HG03520 (cell line): ENCODE measurements around the gene PLIN4.

Experiments used
- ATAC-seq: cut with Tn5 transposase; IDR thresholded peaks from one replicate; pipeline ENCODE4 v1.9.1; 2021; ENCODE audit warnings: mild to moderate bottlenecking, moderate library complexity; ENCODE audit not compliant: unreplicated experiment

PLIN4 gene

DNA sequence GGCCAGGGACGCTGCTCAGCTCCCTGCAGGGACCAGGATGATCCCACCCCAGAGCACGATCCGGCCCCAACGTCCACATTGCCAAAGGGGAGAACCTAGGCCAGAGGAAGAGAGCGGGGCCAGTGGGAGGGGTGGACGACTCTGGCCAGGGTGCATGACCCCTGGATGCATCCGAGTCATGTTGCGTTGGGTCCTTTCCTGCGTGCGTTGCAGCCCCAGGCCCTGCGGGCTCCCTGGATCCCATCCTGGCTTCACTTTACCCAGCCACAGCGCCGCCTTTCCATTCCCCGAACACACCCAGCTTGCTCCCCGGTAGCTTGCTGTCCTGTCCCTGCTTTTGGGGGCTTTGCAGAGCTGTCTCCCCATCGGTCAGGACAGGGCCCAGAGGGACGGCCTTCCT is 10.5 kb downstream of the PLIN4 start:
- no peak for ATAC-seq

DNA sequence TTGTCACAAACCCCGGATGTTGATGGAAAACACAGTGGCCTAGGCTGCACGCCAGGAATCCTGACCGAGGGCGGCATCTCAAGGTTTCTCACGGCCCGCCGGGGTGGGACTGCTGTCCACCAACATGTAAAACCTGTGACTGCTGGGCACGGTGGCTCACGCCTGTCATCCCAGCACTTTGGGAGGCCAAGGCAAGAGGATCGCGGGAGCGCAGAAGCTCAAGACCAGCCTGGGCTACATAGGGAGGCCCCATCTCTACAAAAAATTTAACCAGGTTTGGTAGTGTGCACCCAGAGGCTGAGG is 11.2 kb downstream of the PLIN4 start:
- ATAC-seq = no peak

DNA sequence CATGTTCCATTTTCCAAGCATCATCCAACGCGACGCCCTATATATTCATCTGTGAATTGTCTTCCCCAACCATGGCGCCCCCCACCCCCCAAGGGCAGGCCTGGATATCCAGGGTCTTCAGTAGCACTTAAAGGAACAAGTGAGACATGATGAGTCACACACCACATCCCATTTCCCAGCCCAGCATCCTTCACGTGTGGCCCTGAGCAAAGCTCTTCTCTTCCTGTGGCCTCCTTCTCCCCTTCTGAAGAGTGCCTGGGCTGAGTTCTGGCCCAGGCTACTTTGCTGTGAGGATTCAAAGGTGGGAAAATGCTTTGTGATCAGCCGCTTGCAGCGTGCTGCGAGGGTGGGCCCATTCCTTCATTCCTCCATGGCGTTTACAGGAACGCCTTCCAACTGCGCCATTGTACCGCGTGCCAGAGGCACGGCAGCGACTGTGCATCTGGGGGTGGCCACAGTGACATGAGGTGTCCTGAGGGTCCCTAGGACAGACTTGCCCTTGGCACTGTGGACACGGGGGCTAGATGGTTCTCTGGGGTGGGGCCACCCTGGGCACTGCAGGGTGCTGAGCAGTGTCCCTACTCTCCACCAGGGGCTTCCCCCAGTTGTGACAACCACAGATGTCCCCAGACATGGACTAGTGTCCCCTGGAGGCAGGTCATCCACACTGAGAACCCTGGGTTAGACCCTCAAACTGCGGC is 11.7 kb downstream of the PLIN4 start:
- no peak for ATAC-seq

DNA sequence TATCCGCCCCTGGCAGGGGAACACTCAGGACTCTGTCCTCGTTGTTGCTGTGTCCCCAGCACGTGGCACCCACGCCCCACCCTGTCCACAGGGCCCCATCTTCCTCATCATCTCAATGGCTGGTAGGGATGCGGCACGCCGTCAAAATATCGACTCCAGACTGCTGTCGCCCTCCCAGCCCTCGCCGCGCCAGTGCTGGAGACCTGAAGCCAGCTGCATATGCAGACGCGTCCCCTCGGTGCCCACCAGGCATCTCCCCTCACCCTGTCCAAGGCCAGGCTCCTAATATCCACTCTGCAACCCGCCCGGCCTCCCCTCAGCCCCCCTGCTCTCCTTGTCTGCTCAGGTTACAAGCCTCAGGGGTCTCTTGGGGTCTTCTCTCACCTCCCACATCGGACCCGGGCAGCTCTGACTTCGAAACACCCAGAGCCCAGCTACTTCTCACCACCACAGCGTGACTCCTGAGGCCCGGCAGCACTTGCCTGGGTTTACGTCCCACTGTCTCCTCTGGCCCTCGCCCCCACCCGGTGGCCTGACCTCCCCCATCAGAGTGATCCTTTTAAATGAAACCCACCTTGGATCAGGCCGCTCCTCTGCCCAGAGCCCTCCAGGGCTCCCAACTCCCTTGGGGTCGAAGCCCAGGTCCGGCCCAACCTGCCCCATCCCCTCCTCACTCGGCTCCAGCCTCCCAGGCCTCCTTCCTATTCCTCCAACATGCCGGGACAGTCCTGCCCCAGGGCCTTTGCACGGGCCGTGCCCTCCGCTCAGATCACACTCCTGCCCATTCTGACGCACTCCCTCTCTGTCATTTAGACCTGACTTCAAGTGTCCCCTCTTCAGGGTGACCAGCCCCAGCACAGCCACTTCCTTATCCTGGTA is 12.5 kb downstream of the PLIN4 start:
- no peak for ATAC-seq

DNA sequence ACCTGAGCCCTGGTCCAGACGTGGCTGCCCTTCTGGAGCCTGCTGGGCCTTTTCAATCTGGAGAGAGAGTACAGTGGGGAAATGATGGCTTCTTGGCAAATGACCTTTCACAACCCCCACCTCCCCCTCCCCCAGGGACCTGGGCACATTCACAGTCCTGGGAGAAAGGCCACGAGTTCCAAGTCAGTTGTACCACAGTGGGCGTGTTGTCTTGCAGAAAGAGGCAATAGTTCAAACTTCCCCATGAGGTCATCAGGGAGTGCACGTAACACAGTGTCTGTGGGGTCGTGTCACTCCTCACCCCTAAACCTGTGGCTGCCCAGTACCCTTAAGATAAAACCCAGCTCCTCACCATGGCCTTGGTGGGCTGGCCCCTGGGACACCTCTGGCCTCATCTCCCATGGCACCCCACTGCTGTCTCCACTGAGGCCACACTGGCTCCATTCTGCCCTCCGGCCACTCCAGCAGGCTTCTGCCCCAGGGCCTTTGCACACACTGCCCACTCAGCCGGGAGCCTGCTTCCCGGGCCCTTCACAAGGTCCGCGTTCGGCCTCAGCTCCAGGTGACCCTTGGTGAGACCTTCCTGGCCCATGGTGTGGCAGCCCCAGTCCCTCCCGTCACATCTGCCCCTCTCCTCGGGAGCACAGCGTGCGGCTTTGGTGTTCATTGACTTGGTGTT is 13.3 kb downstream of the PLIN4 start:
- ATAC-seq = no peak

DNA sequence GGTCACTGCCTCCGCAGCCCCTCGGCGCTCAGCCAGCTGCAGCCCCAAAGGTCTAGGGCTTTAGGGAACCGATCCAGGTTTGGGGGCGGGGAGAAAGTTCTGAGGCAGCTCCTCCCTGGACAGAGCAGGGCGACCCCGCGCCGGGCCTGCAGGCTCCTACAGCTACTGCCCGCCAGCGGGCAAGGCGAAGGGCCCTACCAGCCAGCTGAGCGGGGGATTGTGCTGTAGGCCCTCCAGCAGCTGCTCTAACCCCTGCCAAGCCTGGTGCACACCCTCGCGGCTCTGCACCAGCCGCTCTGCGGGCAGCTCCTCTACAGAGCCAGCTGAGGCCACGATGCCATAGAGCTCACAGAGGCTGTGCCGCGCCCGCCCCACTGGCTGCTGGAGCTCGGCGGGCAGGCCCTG is 14.0 kb downstream of the PLIN4 start:
- no peak for ATAC-seq

DNA sequence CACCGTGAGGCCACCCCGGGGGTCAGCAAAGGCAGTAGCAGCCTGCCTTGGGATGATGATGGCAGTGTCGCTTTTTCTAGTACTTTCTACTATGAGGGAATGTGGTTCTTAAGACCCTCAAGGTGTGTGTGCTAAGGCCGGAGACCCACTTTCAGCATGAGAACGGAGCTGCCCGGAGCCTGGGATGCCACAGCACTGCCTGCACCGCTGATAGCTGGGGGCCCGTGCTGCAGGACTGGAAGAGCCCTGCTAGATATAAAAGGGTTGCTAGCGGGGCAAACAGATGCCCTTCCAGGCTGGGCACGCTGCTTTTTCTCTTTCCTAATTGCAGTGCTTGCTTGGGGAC is 14.5 kb downstream of the PLIN4 start:
- no peak for ATAC-seq

DNA sequence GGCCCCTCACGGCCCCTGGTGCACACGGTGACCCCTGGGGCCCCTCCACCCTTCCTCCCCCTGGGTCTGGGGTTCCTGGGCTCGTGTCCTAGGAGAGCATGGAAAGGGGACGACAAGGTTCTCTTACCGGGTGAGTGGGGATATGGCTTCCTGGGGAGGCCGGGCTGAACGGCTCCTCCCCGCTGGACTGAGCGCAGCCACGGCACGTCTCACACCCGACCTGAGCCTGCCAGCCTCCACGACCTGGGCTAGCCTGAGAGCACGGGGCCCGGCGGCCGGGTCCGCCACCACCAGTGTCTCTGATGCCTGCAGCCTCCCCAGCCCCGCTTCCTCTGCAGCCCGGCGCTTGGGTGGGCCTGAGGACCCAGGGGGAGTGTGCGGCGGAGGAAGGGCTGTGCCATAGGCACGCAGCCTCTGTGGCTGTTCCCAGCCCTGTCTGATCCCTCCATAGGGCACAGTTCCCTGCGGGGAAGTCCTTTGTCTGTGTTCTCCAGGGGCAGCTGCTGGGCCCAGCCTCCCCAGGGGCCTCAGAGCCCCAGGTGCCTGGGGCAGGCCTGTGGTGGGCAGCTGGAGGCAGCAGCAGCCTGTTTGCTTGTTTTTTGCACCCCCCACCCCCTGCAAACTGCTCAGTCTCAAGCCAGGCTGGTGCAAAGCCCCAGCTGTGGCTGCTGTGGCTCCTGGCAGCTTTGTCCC is 15.0 kb downstream of the PLIN4 start:
- ATAC-seq = no peak

DNA sequence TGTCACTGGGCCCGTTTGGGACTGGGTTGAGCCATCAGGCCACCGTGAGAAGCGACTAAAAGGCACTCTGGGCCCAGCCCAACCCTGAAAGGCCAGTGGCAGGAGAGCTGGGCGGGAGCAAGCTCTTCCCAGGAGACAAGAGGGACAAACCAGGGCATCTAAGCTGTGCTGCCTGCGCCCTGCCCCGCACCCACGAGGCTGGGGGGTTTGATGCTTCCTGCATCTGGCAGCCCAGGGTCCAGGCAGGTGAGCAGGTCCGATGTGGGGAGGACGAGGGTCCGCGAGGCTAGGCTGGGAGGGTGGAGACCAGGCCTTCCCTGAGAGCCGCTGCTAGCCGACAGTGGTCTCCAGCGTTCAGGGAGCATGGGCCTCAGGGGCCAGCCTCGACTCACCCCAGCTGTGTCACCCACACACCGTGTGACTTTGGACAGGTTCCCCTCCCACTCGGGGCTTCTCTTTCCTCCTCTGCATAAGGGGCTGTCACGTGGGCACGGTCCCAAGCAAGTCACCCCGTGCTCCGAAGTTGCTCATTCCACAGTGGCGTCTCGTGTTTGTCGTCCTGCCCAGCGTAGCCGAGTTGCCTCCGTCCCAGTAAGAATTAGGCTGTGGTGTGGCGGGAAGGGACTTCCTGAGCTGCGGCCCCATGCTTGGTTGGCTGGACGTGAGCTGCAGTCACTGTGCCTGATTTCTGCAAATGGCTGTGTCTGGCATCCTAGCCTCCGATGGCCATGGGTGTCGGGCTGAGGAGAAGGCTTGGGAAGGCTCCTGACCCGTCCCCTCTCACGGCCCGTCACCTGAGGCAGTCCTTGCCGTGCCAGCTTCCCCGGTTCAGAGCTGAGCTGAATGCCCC is 15.8 kb downstream of the PLIN4 start:
- no peak for ATAC-seq

DNA sequence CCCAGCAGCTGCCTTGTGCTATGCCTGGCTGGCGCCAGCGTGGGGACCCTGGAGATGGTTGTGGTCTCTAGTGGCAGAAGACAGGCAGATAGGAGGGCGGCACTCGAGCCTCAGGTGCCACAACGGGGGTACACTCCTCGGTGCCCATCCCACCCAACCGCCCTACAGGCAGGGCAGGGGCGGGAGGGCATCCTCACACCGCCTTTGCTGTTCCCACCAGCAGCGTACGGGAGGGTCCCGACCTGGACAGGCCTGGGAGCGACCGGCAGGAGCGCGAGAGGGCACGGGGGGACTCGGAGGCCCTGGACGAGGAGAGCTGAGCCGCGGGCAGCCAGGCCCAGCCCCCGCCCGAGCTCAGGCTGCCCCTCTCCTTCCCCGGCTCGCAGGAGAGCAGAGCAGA is 16.6 kb downstream of the PLIN4 start:
- ATAC-seq = no peak

DNA sequence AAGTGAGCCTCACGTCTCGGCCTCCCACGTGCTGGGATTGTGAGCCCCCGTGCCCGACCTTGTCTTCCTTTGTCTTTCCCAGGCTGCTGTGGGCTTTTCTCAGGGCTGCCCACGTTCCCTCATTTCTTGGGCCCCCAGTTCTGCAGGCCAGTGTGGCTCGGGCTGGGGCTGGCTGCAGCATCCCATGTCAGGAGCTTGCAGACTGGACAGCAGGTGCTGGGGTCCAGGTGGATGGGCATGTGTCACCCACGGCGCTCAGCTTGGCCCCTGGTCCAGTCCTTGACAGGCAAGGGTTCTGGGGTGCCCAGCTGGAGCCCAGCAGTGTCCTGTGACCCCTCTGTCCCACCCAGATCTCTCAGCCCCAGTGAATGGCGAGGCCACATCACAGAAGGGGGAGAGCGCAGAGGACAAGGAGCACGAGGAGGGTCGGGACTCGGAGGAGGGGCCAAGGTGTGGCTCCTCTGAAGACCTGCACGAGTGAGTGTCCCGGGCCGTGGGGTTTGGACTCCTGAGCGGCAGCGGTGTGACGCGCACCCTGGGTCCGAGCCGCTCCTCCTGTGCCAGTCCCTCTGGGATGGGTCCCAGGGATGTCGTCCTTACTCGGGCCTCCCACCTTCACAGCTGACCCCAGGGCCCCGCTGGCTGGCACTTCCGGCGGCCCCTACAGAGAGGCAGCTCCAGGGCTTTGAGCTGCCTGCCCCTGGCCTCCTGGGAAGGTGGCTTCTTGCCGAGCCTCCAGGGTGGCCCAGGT is 17.3 kb downstream of the PLIN4 start:
- no peak for ATAC-seq

DNA sequence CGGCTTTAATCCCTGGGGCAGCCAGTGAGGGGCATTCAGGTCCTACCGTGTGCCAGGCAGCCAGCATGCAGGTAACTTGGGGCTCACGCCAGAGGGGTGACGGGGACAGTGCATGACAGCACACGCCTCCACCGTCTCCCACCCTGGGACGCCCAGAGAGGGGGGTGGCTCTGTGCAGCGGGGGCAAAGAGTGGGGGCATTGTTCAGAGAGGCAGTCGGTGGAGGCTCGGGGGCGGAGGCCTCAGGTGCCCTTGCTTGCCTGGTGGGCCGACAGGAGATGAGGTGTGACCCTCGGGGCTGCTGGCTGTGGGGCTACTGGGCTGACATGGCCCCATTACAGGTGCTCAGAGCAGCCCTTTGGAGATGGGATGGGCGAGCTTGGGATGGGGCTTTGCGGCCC is 18.4 kb downstream of the PLIN4 start:
- no peak for ATAC-seq

DNA sequence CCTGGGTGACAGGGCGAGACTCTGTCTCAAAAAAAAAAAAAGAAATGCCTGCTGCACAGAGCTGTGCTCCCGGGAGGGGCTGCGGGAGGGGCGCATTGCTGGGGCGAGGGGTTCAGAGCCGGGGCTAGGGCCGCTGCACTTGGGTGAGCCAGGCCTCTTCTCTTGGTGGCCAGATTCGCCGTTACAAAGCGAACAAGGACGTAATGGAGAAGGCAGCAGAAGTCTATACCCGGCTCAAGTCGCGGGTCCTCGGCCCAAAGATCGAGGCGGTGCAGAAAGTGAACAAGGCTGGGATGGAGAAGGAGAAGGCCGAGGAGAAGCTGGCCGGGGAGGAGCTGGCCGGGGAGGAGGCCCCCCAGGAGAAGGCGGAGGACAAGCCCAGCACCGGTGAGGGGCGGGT is 19.0 kb downstream of the PLIN4 start:
- no peak for ATAC-seq

DNA sequence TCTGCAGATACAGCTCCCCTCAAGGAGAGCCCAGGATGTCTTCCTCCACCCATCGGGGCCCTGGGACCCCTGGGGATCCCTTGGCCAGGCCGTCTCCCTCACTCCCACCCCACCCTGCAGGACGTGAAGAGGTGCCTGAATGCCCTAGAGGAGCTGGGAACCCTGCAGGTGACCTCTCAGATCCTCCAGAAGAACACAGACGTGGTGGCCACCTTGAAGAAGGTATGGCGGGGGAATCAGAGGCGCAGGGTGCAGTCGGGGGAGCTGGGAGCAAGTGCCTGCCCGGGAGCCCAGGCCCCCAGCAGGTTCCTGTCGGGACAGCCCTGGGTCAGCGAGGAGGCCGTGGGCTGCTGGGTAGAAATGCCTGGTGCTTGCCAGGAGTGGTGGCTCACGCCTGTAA is 19.6 kb downstream of the PLIN4 start:
- ATAC-seq = no peak

DNA sequence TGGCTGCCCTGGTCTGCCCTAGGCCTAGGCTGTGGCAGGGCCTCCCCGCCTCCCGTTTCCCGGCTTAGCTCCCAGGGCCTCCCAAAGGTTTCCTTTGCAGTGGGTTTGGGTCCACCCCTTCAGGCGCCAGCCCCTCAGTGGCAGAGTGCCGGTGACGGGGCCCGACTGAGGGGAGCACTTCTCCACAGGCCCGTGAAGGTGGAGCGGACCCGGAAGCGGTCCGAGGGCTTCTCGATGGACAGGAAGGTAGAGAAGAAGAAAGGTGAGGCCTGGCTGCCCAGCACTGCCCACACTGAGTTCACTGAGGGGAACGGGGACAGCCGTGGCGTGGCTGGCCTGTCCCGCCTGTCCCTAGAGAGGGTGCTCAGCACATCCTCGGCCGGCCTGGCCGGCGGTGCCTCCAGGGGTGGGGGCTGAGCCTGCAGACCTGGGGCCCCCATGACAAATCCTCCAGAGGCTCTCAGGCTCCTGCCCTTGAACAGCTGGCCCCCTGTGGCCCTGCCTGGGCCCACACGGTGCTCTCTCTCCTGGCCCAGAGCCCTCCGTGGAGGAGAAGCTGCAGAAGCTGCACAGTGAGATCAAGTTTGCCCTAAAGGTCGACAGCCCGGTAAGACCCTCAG is 20.4 kb downstream of the PLIN4 start:
- ATAC-seq = no peak

DNA sequence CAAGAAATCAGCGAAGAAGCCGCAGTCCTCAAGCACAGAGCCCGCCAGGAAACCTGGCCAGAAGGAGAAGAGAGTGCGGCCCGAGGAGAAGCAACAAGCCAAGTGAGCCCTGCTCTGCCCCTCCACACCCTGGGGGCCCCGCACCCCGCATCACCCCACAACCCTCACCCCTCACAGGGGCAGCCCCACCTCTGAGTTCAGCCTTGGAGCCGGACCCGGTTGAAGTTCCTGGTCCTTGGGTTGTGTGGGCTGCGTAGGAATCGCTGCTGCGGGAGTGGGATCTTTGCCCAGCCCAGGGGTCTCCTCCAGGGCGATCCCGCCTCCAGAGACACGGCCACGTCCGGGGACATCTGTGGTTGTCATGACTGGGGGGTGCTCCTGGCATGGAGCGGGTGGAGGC is 22.0 kb downstream of the PLIN4 start:
- ATAC-seq = no peak

DNA sequence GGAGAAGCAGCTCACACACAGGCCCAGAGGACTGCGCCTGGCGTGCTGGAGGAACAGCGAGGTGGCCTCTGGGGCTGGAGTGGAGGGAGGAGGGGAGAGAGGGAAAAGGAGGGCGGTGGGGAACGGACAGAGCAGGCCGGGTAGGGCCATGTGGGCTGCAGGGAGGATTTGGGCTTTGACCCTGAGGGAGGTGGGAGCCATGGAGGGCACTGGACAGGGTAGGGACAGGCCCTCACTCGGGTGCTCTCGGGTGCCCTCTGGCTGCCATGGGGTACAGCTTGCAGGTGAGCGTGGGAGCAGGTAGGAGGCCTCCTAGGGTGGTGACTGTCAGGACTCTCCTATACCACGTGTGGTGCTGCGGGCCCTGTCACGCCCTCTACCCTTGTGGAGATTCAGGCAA is 22.8 kb downstream of the PLIN4 start:
- ATAC-seq = no peak

DNA sequence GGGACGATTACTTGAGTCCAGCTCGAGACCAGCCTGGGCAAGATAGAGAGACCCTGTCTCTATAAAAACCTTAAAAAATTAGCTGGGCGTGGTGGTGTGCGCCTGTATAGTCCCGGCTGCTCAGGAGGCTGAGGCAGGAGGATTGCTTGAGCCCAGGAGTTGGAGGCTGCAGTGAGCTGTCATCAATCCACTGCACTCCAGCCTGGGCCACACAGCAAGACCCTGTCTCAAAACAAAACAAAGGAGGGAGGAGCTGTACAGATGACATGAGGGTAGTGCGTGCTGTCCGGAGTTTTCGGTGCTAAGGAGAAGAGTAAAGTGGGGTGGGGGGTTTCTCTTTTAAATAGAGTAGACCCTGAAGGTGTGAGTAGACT is 23.6 kb downstream of the PLIN4 start:
- no peak for ATAC-seq

DNA sequence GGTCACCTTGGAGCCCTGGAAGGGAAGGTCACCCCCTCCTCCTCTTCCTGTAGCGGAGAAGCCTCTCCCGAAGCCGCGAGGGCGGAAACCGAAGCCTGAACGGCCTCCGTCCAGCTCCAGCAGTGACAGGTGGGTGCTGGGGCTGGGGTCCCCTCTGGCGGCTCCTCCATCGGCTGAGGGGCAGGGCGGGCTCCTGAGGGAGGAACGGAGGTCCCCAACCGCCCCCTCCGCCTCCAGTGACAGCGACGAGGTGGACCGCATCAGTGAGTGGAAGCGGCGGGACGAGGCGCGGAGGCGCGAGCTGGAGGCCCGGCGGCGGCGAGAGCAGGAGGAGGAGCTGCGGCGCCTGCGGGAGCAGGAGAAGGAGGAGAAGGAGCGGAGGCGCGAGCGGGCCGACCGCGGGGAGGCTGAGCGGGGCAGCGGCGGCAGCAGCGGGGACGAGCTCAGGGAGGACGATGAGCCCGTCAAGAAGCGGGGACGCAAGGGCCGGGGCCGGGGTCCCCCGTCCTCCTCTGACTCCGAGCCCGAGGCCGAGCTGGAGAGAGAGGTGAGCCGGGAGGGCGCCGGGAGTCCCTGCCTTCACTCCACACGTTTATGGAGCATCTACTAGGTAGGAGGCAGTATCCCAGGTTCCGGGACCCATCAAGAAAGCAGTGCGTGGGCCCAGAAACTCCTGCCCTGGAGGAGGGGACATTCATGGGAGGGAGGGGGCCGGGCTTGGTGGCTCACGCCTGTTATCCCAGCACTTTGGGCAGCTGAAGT is 24.2 kb downstream of the PLIN4 start:
- ATAC-seq = no peak
